GM19035 (cell line): Measurements from ENCODE around the gene VPREB3.

ENCODE experiments used
- ATAC-seq: cut with Tn5 transposase; IDR thresholded peaks from one replicate; pipeline ENCODE4 v1.9.1; 2021; ENCODE audit not compliant: unreplicated experiment

VPREB3 gene

GRCh38 chr22:23704062-23704461 lies 50.2 kb downstream of the VPREB3 start:
- no peak for ATAC-seq
